HL-60 (cell line): ENCODE results near the gene EMP2.

ENCODE experiments used
- CTCF ChIP-seq: IDR thresholded peaks from one replicate; pipeline ENCODE4 v1.5.1; 2011; ENCODE audit warnings: low read length, control low read depth, inconsistent platforms; ENCODE audit not compliant: insufficient read depth
- POLR2AphosphoS5 ChIP-seq: IDR thresholded peaks from 2 replicates; pipeline ENCODE4 v1.6.1; 2012; ENCODE audit warnings: low read depth

- no peak for TF ChIP-seq CTCF
- TF ChIP-seq POLR2AphosphoS5, result no peak
Observed at GRCh38 chr16:10599626-10600025, 19.2 kb upstream of the EMP2 start.
